Measurements from ENCODE around the gene TMEM52.

DNA sequence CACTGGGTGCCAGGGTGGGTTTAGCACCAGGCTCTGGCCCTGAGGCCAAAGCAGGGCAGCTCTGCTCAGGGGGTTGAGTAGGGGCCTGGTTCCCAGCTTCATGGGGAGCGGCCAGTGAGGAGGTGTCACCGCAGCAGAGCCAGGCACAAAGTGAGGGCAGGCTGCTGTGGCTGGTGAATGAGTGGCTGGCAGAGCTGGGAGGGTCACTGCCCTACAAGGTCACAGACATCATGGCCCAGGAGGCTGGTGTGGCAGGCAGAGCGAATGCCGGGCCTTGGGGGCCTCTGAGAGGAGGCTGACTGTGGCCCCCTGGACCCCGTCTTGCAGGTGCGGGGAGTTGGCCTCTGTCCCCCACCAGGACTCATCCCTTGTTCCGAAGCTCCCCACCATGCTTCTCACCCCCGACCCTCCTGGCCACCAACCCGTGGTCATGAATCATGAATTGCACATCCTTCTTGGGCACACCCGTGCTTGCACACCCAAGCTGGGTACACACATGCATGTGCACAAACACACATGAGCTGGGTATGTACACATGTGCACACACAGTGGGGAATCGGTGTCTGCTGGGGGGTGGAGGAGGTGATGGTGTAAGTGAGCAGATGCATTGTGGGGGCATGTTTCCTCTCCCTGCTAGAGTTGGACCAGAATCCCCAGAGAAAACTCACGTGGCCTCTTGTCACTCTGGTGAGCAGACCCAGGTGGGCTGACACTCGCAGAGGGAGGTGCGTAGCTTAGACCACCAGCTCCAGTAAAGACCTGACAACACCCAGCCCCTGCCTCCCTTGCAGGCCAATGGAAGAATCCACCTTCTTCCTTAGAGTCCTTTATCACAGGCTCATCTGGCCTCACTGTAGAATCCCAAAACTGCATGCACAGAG, 23.4 kb downstream of the TMEM52 start:
- TF ChIP-seq, protein P1, sequence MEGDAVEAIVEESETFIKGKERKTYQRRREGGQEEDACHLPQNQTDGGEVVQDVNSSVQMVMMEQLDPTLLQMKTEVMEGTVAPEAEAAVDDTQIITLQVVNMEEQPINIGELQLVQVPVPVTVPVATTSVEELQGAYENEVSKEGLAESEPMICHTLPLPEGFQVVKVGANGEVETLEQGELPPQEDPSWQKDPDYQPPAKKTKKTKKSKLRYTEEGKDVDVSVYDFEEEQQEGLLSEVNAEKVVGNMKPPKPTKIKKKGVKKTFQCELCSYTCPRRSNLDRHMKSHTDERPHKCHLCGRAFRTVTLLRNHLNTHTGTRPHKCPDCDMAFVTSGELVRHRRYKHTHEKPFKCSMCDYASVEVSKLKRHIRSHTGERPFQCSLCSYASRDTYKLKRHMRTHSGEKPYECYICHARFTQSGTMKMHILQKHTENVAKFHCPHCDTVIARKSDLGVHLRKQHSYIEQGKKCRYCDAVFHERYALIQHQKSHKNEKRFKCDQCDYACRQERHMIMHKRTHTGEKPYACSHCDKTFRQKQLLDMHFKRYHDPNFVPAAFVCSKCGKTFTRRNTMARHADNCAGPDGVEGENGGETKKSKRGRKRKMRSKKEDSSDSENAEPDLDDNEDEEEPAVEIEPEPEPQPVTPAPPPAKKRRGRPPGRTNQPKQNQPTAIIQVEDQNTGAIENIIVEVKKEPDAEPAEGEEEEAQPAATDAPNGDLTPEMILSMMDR (IDR thresholded peaks at IDR 0.05; ENCODE audit: low read length) = no peak
- no peak for TF ChIP-seq EZH2 (optimal IDR thresholded peaks at IDR 0.05; ENCODE audit: low read depth, low read length)
